ENCODE results near the gene KIF26B.

The KIF26B gene

GRCh38 chr1:245549996-245550719 is 395.4 kb downstream of the KIF26B start:
- CTCF ChIA-PET, result no interaction called here
- no peak for TF ChIP-seq CTCF (conservative IDR thresholded peaks at IDR 0.05; ENCODE audit: low read depth)
- DNase-seq (ENCODE audit: low spot score), result no peak
- POLR2A ChIA-PET (ENCODE audit: low non-redundant PET), result no interaction called here
- no peak overlapping the region for H3K27ac ChIP-seq

DNA sequence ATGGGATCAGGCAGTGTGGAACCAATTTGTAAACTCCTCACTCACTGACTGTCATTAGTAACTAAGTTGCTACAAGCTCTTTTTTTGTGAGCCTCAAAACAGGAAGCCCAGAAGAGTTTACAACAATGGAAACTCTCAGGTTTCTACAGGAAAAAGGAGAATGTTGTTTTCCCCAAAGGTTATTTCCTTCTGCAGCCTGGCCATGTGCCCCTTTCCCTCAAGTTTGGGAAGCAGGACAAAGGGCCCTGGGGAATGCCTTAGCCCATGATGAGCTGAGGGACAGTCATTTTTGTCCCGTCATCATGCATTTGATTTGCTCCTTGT is 395.9 kb downstream of the KIF26B start:
- H3K27ac ChIP-seq, result no peak overlapping the region
- CTCF ChIA-PET, result no interaction called here
- no peak for TF ChIP-seq CTCF (conservative IDR thresholded peaks at IDR 0.05; ENCODE audit: low read depth)
- no peak for DNase-seq (ENCODE audit: low spot score)
- POLR2A ChIA-PET (ENCODE audit: low non-redundant PET), result no interaction called here

DNA sequence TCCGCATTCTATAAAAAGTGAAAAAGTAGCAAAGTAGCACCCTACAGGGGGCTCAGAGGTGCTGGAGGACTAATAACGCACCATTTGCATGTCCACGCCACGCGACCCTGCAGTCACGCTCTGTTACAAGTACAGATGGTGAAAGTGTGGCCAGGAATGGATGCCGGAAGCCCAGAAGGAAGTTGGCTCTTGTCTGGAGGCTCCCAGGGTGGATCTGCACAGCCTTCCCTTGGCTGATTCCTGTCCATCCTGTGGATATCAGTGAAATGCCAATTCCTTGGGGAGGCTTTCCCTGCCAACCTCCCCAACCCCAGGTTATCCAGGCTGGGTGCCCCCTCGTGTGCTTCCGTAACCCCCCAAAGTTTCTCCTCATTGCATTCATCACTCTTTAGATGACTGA is 396.8 kb downstream of the KIF26B start:
- H3K27ac ChIP-seq, result no peak overlapping the region
- POLR2A ChIA-PET (ENCODE audit: low non-redundant PET), result no interaction called here
- no peak for DNase-seq (ENCODE audit: low spot score)
- TF ChIP-seq CTCF (conservative IDR thresholded peaks at IDR 0.05; ENCODE audit: low read depth), result no peak
- CTCF ChIA-PET, result no interaction called here

GRCh38 chr1:245552331-245552730 is 397.5 kb downstream of the KIF26B start:
- ChIA-PET CTCF (no interaction called here), POLR2A (ENCODE audit: low non-redundant PET) (no interaction called here)
- DNase-seq (ENCODE audit: low spot score), result no peak
- H3K27ac ChIP-seq, result no peak overlapping the region
- TF ChIP-seq CTCF (conservative IDR thresholded peaks at IDR 0.05; ENCODE audit: low read depth), result no peak

DNA sequence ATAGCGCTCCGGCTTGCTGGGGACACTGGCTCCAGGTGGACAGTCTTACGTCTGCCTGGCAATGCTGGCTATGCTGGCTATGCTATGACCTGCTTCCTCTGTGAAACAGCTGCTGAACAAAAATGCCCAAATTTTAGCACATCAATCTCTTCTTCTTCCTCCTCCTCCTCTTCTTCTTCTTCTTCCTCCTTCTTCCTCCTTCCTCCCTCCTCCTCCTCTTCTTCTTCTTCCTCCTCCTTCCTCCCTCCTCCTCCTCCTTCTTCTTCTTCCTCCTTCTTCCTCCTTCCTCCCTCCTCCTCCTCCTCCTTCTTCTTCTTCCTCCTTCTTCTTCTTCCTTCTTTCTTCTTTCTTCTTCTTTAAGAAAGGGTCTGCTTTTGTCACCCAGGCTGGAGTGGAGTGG is 401.3 kb downstream of the KIF26B start:
- no peak overlapping the region for H3K27ac ChIP-seq
- no peak for TF ChIP-seq CTCF (conservative IDR thresholded peaks at IDR 0.05; ENCODE audit: low read depth)
- ChIA-PET POLR2A (ENCODE audit: low non-redundant PET) (no interaction called here), CTCF (no interaction called here)
- no peak for DNase-seq (ENCODE audit: low spot score)

DNA sequence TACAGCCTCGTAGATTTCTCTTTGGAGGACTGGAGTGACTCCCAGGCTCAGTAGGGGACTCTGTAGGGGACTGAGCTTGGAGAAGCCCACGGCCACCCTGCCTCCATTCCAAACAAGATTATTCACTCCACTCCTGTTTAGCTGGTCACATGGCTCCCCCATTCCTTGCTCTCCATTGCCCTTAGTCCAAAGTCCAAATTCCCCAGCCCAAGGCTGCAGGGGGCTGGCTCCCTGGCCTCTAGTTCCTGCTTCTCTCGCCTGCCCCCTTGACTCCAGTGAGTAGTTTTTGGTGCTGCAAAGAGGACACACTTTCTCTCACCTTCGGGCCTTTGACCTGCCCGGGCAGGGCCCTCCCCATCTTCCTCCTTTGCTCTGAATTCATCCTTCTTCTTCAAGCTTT is 403.3 kb downstream of the KIF26B start:
- CTCF ChIA-PET, result no interaction called here
- no peak for DNase-seq (ENCODE audit: low spot score)
- POLR2A ChIA-PET (ENCODE audit: low non-redundant PET), result no interaction called here
- H3K27ac ChIP-seq, result no peak overlapping the region
- no peak for TF ChIP-seq CTCF (conservative IDR thresholded peaks at IDR 0.05; ENCODE audit: low read depth)
